Umbilical cord (tissue), 1 donor: ENCODE measurements around the gene CFAP52. TPM values are rescaled to one million over a fixed set of nuclear protein-coding genes. Genes with fewer than 3 reads are reported as not detected.

Source experiments
- total RNA-seq: library from RNA; depleted of rRNA; stranded (reverse); fragments of >200 nt; gene quantifications from one replicate; pipeline ENCODE4 v1.2.3, GENCODE V29; 2014; ENCODE audit warnings: low replicate concordance; ENCODE audit not compliant: insufficient read depth

CFAP52 gene
- total RNA-seq, 1 donor from 2014 or later: not detected

Other genes starting within 250 kb of the CFAP52 start
- 75.8 TPM for gene STX8, start 822 bp upstream of the CFAP52 start, total RNA-seq
- 0.96 TPM for gene USP43, start 68.9 kb downstream of the CFAP52 start, total RNA-seq
- gene DHRS7C, start 214.9 kb downstream of the CFAP52 start, total RNA-seq: not detected
- not detected for gene GSG1L2, start 245.4 kb downstream of the CFAP52 start, total RNA-seq
- gene GLP2R, start 249.3 kb downstream of the CFAP52 start, total RNA-seq: 3.9 TPM